Fibroblast of lung (primary cell): Measurements from ENCODE around the gene GDF2.

Experiments used
- CTCF ChIP-seq, 2 donors: IDR thresholded peaks in 1 of 2; conservative IDR thresholded peaks in 1 of 2; 1 replicate in 1 of 2; 2 replicates in 1 of 2; pipeline ENCODE4 v1.5.1; 2011 to 2012; ENCODE audit warnings: low read length in 2 of 2, control low read depth in 1 of 2, inconsistent platforms in 1 of 2, low read depth in 1 of 2, mild to moderate bottlenecking in 1 of 2
- EZH2 ChIP-seq: IDR thresholded peaks from 2 replicates; pipeline ENCODE4 v1.5.1; 2012; ENCODE audit warnings: low read length, control low read depth, mild to moderate bottlenecking; ENCODE audit errors: missing control alignments

DNA sequence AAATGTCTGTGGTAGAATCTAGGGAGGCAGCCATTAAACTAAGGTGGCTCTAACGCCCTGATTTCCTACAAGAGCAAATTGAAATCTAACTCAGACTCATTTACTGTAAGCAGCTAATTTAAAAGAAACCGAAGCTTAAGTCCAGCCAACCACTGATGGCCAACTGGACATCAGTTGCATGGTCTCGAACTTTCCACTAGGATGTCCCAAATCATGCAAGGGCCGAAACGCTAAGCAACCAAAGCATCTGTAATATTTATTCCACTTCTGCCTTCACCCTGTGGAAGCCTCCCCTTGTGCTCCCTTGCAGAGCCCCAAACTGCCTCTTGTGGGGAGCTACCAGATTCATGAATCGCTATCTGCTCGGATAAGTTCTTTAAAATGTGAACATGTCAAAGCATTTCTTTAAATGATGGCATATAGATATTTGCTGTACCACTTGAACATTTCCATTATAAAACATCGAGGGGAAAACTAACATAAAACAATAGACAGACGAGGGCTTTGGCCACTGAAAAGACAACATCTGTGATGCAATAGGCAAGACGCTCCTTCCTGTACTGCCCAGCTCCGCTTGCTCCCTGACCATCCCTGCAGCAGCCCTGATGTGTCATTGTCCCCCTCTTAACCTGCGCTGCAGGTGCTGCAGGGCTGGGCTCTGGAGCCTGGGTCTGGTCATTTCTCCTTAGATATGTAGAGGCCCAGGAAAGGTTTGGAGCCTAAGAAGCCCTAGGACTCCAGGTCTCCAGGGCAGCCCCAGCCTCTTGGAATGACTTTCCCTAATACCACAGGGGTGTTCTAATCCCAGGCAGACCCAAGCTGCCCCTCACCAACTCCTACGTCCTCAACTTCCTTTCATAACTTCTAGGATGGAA, 23.0 kb downstream of the GDF2 start:
- TF ChIP-seq CTCF (conservative IDR thresholded peaks at IDR 0.05 in 1 of 2, IDR thresholded peaks at IDR 0.05 in 1 of 2; ENCODE audit: low read depth in 1 of 2, low read length in 2 of 2) (no peak), EZH2 (no peak)
